Effector memory CD8-positive, alpha-beta T cell (primary cell): Measurements from ENCODE around the gene RGPD8.
"Not testable (repeated sequence)": the region's sequence is repeated elsewhere in the genome, so short reads cannot be mapped to it uniquely, and the experiment has no call there.

Experiments used
- ATAC-seq: fragments of 150-1000 bp; cut with Tn5 transposase; replicated peaks from 2 replicates; pipeline ENCODE4 v1.10.0; 2021; ENCODE audit warnings: mild to moderate bottlenecking, moderate library complexity
- DNase-seq, 3 experiments: peaks; one replicate each; pipeline ENCODE4 v3.0.0; 2021
- H3K27ac Mint-ChIP-seq, 2 donors: one replicate each; pipeline ENCODE4 v1.8.0; 2022; ENCODE audit warnings: mild to moderate bottlenecking in 2 of 2, mixed read lengths in 2 of 2, moderate library complexity in 2 of 2
- H3K27me3 Mint-ChIP-seq, 2 donors: one replicate each; pipeline ENCODE4 v1.8.0; 2022; ENCODE audit warnings: mixed read lengths in 2 of 2
- H3K36me3 Mint-ChIP-seq: one replicate; pipeline ENCODE4 v1.8.0; 2022; ENCODE audit warnings: mild to moderate bottlenecking, moderate library complexity, mixed read lengths; ENCODE audit not compliant: insufficient read depth
- H3K4me1 Mint-ChIP-seq, 2 donors: one replicate each; pipeline ENCODE4 v1.8.0; 2022; ENCODE audit warnings: low read depth in 2 of 2, mixed read lengths in 2 of 2
- H3K4me3 Mint-ChIP-seq, 2 donors: one replicate each; pipeline ENCODE4 v1.8.0; 2022; ENCODE audit warnings: mild to moderate bottlenecking in 2 of 2, mixed read lengths in 2 of 2, moderate library complexity in 2 of 2
- H3K9me3 Mint-ChIP-seq, 2 donors: one replicate each; pipeline ENCODE4 v1.8.0; 2022; ENCODE audit warnings: mixed read lengths in 2 of 2

RGPD8 gene

DNA sequence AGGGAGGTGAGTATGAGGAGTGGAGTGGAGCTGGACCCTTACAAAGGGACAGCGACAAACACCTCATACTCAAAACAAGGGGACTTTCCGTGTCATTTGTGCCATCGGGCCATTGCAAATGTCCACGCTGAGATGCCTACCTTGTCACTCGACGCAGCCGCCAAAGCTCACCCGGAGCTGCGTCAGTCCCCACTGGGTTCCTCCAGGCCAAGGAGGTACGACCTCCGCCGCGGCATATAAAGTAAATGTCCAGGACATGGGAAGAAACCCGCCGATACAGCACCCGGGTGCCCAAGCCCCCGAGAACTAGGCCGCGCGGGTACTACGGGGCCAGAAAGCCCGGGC is 1.1 kb downstream of the RGPD8 start:
- Mint-ChIP-seq H3K27ac (peak overlapping the region; percentile 75 to 94), H3K4me3 (peak overlapping the region; percentile 80 to 85), H3K36me3 (peaks cover 13% of the 10 kb centered on the region), H3K27me3 (peaks cover 6 to 13% of the 10 kb centered on the region in 2 donors), H3K4me1 (peaks cover 5 to 13% of the 10 kb centered on the region in 2 donors)
- DNase-seq, H3K9me3 Mint-ChIP-seq: not testable (repeated sequence)
- peak; percentile 0 for ATAC-seq

DNA sequence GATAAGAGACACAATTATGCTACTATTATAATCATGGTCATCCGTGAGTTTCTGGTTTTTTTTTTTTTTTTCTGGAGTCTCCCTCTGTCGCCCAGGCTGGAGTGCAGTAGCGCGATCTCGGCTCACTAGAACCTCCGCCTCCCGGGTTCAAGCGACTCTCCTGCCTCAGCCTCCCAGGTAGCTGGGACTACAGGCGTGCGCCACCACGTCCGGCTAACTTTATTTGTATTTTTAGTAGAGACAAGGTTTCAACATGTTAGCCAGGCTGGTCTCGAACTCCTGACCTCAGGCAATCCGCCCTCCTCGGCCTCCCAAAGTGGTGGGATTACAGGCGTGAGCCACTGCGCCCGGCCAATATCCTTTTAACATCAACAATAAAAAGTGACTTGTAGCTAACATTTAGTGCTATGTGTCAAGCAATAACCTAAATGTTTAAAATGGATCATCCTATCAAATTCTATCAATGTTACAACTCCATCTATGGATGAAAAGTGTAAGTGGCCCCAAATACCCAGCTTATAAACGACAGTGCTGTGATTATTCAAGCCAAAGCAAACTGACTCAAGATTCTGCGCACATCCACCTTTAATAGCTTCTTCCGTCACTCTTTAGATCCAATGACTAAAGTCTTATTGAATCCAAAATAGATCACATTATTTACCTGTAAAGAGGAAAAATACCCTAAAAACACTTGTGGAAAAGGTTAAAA is 1.7 kb downstream of the RGPD8 start:
- peaks cover 5 to 13% of the 10 kb centered on the region in 2 donors for H3K4me1 Mint-ChIP-seq
- peak overlapping the region; percentile 75 to 94 for H3K27ac Mint-ChIP-seq
- not testable (repeated sequence) for H3K9me3 Mint-ChIP-seq, ATAC-seq, DNase-seq
- H3K36me3 Mint-ChIP-seq, result peaks cover 13% of the 10 kb centered on the region
- H3K4me3 Mint-ChIP-seq, result peak overlapping the region; percentile 80 to 85
- peaks cover 6 to 10% of the 10 kb centered on the region in 2 donors for H3K27me3 Mint-ChIP-seq

DNA sequence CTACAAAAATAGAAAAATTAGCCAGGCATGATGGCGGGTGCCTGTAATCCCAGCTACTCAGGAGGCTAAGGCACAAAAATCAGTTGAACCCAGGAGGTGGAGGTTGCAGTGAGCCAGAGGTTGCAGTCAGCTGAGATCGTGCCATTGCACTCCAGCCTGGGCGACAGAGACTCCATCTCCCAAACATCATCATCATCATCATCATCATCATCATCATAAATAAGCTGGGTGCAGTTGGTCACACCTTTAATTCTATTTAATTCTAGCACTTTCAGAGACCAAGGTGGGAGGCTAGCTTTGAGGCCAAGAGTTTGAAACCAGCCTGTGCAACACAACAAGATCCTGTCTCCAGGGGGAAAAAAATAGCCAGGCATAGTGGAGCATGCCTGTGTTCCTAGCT is 8.9 kb downstream of the RGPD8 start:
- not testable (repeated sequence) for H3K27me3 Mint-ChIP-seq, ATAC-seq, DNase-seq, H3K4me3 Mint-ChIP-seq, H3K9me3 Mint-ChIP-seq, H3K36me3 Mint-ChIP-seq, H3K4me1 Mint-ChIP-seq, H3K27ac Mint-ChIP-seq

DNA sequence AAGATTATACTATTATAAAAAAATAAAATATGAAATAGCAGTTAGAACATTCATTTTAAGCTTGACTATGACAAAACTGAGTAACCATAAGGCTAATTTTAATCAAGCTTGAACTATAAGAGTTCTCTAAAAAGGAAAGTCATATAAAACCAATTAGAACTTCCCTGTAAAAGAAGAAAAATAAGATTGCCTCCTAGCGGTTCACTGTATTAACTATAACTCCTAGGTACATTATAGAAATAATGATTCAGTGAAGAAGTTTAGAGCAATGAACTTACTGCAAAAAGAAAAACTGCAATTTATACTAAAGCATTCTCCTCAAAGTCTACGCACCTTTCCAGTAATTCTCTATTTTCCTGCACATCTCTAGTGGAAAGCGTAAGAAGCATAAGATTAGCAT is 16.6 kb downstream of the RGPD8 start:
- H3K9me3 Mint-ChIP-seq, H3K4me3 Mint-ChIP-seq, H3K27ac Mint-ChIP-seq, H3K4me1 Mint-ChIP-seq, DNase-seq, ATAC-seq, H3K27me3 Mint-ChIP-seq: not testable (repeated sequence)
- peaks cover 12% of the 10 kb centered on the region for H3K36me3 Mint-ChIP-seq

DNA sequence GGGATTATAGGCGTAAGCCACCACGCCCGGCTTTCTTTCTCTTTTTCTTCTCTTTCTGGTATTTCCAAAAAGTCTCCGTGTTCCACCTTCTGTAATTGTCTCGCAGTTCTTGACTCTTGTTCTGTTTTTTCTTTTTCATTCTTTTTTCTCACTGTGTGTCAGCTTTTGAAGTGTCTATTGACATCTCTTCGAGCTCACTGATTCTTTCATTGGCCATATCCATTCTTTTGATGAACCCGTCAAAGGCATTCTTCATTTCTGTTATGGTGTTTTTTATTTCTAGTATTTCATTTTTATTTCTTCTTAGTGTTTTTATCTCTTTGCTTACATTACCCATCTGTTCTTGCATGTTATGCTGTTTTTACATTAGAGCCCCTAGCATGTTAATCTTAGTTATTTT is 73.4 kb downstream of the RGPD8 start:
- not testable (repeated sequence) for H3K4me3 Mint-ChIP-seq, H3K4me1 Mint-ChIP-seq, DNase-seq, H3K36me3 Mint-ChIP-seq, ATAC-seq, H3K27ac Mint-ChIP-seq, H3K9me3 Mint-ChIP-seq, H3K27me3 Mint-ChIP-seq

DNA sequence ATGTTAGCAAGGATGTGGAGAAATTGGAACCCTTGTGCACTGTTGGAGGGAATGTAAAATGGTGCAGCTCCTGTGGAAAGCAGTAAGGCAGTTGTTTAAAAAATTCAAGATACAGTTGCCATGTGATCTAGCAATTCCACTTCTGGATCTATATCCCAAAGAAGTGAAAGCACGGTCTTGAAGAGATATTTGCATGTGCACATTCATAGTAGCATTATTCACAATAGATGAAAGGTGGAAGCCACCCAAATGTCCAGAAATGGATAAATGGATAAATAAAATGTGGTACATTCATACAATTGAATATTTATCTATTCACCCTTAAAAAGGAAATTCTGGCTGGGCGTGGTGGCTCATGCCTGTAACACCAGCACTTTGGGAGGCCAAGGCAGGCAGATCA is 79.1 kb downstream of the RGPD8 start:
- H3K4me1 Mint-ChIP-seq, H3K27me3 Mint-ChIP-seq, DNase-seq, ATAC-seq, H3K36me3 Mint-ChIP-seq, H3K4me3 Mint-ChIP-seq, H3K27ac Mint-ChIP-seq, H3K9me3 Mint-ChIP-seq: not testable (repeated sequence)

DNA sequence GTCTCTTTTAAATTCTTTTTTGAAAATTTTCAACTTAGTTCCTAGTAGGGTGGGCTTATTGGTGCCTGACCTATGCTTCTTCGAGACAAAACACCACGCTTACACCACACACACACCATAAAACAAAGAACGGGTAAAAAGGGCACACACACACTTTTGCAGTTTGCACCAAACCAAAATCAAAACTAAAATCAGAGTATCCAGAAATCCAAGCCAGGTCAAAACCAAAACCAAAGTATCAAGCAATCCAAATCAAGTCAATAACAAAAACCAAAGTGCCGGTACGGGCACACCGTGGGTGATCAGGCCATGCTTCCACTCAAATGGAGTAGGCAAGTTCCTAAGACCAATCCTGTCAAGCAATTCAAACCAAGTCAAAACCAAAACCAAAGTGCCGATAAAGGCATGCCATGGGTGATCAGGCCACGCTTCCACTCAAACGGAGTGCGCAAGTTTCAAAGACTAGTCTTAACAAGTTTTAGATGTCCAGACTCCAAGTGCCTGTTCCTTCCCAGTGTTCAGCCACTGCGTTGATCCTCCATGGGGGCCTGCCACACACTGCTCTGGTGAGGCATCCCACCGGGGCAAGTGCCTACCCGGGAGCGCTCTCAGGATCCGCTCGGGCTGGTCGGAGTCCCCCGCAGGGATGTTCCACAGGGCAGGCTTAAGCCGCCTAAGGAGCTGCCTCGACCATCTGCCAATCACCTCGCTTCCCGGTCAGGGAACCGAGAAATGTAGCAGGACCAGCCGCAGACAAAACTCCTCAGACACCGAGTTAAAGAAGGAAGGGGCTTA is 80.4 kb downstream of the RGPD8 start:
- not testable (repeated sequence) for H3K27me3 Mint-ChIP-seq

DNA sequence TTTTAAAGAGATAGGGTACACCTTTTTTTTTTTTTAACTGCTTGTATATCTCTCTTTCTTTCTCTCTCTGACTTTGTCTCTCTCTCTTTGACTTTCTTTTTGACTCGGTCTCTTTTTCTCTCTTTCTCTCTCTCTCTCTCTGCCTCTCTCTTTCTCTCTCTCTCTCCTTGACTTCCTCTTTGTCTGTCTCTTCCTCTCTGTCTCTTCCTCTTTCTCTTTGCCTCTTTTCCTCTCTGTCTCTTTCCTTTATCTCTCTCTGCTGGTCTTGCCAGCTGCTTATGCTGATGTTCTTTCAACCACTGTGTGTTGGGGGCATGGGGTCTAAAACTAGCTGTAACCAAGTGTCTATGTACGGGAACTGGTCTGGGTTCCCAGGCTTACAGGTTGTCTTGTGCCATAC is 81.2 kb downstream of the RGPD8 start:
- H3K4me1 Mint-ChIP-seq, H3K27me3 Mint-ChIP-seq, ATAC-seq, DNase-seq, H3K36me3 Mint-ChIP-seq, H3K9me3 Mint-ChIP-seq, H3K4me3 Mint-ChIP-seq: not testable (repeated sequence)
- peak overlapping the region in 1 of 2 donors; percentile 26 for H3K27ac Mint-ChIP-seq

More for the DNA sequence above, 80.4 kb downstream of the RGPD8 start:
- DNase-seq, ATAC-seq, H3K9me3 Mint-ChIP-seq, H3K4me1 Mint-ChIP-seq, H3K4me3 Mint-ChIP-seq, H3K36me3 Mint-ChIP-seq: not testable (repeated sequence)
- peak overlapping the region in 1 of 2 donors; percentile 26 for H3K27ac Mint-ChIP-seq

GRCh38 chr2:112345030-112346027 is 88.1 kb downstream of the RGPD8 start:
- Mint-ChIP-seq H3K4me3 (no peak overlapping the region), H3K36me3 (peaks cover 4% of the 10 kb centered on the region), H3K27me3 (no peaks in the 10 kb centered on the region), H3K9me3 (no peaks in the 10 kb centered on the region), H3K4me1 (peaks cover 3 to 6% of the 10 kb centered on the region in 2 donors), H3K27ac (peak overlapping the region in 1 of 2 donors; percentile 32)
- DNase-seq (no peak), ATAC-seq (no peak)

GRCh38 chr2:112343827-112344585 is 89.4 kb downstream of the RGPD8 start:
- no peak overlapping the region for H3K27ac Mint-ChIP-seq
- peaks cover 3 to 6% of the 10 kb centered on the region in 2 donors for H3K4me1 Mint-ChIP-seq
- ATAC-seq (no peak), DNase-seq (no peak)
- no peaks in the 10 kb centered on the region for H3K9me3 Mint-ChIP-seq
- H3K27me3 Mint-ChIP-seq, result no peaks in the 10 kb centered on the region
- peaks cover 4% of the 10 kb centered on the region for H3K36me3 Mint-ChIP-seq
- no peak overlapping the region for H3K4me3 Mint-ChIP-seq

GRCh38 chr2:112342067-112342550 is 91.3 kb downstream of the RGPD8 start:
- DNase-seq, result no peak
- no peak overlapping the region for H3K27ac Mint-ChIP-seq
- no peak overlapping the region for H3K4me3 Mint-ChIP-seq
- peaks cover 3 to 6% of the 10 kb centered on the region in 2 donors for H3K4me1 Mint-ChIP-seq
- no peak for ATAC-seq
- no peaks in the 10 kb centered on the region for H3K27me3 Mint-ChIP-seq
- H3K36me3 Mint-ChIP-seq, result peaks cover 4% of the 10 kb centered on the region
- no peaks in the 10 kb centered on the region for H3K9me3 Mint-ChIP-seq

- H3K27me3 Mint-ChIP-seq, result no peaks in the 10 kb centered on the region
Observed at GRCh38 chr2:112340475-112341267, 92.8 kb downstream of the RGPD8 start.

More at GRCh38 chr2:112340475-112341267, 92.8 kb downstream of the RGPD8 start:
- Mint-ChIP-seq H3K36me3 (no peaks in the 10 kb centered on the region), H3K4me3 (no peak overlapping the region), H3K9me3 (no peaks in the 10 kb centered on the region), H3K4me1 (peaks cover 3 to 6% of the 10 kb centered on the region in 2 donors), H3K27ac (peak overlapping the region in 1 of 2 donors; percentile 23)
- ATAC-seq, result no peak
- DNase-seq, result no peak
